ENCODE data around the gene SSBP2. TPM values are rescaled to one million over a fixed set of nuclear protein-coding genes. Genes with fewer than 3 reads are reported as not detected.
A peak's percentile ranks its signal among the peaks of the same experiment; 100 is the strongest.

The SSBP2 gene
- total RNA-seq, 1 donor: 15.5 TPM

DNA sequence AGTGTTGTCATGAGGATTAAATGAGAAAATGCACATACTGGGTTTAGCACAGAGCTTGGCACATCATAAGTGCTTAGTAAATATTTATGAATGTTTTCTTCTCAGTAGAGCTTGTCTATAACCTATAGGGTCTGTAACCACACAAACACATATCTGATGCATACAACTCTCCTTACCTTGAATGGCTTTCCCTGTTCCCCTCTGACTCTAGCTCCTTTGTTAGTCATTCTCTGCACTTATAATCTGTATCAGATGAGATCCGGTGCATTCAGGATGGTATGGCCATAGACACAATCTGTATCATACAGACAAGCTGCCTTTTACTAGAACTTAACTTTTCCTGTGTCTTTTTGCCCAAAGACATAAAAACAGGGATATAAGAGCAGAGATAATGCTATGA lies 11.1 kb upstream of the SSBP2 start:
- no peak for DNase-seq (ENCODE audit: low read depth)
- TF ChIP-seq, protein P1, sequence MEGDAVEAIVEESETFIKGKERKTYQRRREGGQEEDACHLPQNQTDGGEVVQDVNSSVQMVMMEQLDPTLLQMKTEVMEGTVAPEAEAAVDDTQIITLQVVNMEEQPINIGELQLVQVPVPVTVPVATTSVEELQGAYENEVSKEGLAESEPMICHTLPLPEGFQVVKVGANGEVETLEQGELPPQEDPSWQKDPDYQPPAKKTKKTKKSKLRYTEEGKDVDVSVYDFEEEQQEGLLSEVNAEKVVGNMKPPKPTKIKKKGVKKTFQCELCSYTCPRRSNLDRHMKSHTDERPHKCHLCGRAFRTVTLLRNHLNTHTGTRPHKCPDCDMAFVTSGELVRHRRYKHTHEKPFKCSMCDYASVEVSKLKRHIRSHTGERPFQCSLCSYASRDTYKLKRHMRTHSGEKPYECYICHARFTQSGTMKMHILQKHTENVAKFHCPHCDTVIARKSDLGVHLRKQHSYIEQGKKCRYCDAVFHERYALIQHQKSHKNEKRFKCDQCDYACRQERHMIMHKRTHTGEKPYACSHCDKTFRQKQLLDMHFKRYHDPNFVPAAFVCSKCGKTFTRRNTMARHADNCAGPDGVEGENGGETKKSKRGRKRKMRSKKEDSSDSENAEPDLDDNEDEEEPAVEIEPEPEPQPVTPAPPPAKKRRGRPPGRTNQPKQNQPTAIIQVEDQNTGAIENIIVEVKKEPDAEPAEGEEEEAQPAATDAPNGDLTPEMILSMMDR (IDR thresholded peaks at IDR 0.05; ENCODE audit: insufficient read depth, low read depth, low read length): no peak
- no peak overlapping the region for H3K4me3 ChIP-seq (ENCODE audit: low read depth, low read length)

DNA sequence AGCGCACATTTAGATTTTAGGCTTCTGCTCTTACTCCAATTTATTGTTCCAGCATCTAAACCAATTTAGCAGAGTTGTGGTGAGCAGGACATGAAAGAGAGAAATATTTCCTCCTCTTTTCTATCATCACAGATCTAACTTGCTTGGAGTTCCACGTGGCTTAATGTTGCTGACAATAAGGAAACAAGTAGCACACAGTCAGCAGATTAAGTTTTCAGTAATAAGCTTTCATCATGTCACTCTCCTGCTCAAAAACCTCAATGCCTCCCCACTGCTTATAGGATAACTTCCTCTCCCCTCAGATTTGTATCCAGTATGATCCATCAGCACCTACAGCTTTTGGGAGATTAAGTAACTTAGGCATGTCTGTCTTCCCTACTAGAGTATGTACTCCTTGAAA lies 10.4 kb upstream of the SSBP2 start:
- H3K4me3 ChIP-seq (ENCODE audit: low read depth, low read length): no peak overlapping the region
- no peak for DNase-seq (ENCODE audit: low read depth)
- TF ChIP-seq, protein P1 (IDR thresholded peaks at IDR 0.05; ENCODE audit: insufficient read depth, low read depth, low read length): no peak

DNA sequence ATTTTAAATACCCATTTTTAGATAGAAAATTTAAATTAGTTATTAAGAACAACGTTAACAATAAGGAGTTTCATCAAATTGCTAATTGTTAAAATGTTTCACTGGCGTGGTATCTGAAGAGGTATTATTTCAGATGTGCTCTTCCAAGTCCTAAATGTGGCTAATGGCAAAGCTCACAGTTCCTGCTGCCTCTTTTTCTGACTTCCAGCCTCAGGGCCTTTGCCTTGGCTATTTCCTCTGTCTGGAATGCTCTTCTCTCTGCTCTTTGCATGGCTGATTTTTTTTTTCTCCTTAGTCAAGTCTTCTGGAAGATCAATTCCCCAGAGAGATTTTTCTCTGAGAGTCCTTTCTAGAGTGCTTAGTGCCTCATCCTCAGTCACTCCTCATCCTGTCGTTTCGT lies 9.6 kb upstream of the SSBP2 start:
- H3K4me3 ChIP-seq (ENCODE audit: low read depth, low read length): no peak overlapping the region
- no peak for DNase-seq (ENCODE audit: low read depth)
- TF ChIP-seq, protein P1 (IDR thresholded peaks at IDR 0.05; ENCODE audit: insufficient read depth, low read depth, low read length): no peak

DNA sequence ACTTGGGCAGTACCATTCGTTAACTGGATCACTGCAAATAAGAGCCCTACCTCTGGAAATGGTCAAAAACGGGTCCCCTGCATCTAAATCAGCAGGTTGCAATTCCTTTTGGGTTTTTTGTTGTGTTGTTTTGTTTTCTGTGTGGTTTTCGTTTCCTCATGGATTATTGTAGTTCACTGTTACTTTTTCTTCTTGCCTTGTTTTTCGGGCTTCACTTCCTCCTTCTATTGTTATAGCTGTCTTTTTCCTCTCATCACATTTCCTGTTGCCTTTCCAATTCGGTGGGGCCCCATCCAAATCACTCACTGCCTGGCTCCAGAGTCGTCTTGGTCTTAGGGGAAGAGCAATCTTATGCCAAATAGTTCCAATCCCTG lies 8.7 kb upstream of the SSBP2 start:
- H3K4me3 ChIP-seq (ENCODE audit: low read depth, low read length): no peak overlapping the region
- TF ChIP-seq, protein P1 (IDR thresholded peaks at IDR 0.05; ENCODE audit: insufficient read depth, low read depth, low read length): no peak
- no peak for DNase-seq (ENCODE audit: low read depth)

DNA sequence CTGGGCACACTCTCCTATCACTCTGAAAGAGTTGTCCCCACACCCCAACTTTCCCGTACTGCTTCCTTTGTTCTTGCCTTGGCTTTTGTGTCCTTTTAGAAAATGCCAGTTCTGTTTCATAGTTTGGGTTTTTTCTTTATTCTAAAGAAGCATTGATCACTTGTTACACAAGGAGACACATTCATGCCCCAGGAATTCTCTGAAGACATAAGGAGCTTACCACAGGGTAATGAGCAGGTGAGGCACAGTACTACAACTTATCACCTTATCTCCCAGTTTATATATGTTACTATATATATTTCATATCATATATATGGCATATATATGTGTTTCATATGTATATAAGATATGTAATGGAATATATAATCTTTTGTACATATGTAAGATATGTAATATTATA lies 6.5 kb upstream of the SSBP2 start:
- TF ChIP-seq, protein P1 (IDR thresholded peaks at IDR 0.05; ENCODE audit: insufficient read depth, low read depth, low read length): no peak
- DNase-seq (ENCODE audit: low read depth): no peak
- H3K4me3 ChIP-seq (ENCODE audit: low read depth, low read length): no peak overlapping the region

DNA sequence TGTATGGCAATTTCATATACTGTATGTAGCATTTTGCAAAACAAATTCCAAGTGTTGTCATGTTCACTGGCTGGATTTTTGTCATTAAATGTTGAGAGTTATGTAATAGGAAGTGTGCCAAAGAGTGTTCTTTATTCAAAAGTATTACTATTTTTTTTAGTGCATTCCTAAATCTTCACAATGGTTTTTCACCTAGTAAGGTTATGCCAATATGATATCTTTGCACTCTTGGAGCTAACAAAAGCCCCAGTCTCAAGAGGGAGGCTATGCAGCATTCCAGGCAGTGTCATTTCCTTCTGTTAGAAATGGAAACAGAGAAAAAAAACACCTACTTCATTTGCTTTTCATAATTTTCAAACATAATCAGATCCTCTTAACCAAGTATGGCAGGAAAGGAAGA lies 5.1 kb upstream of the SSBP2 start:
- H3K4me3 ChIP-seq (ENCODE audit: low read depth, low read length): no peak overlapping the region
- TF ChIP-seq, protein P1 (IDR thresholded peaks at IDR 0.05; ENCODE audit: insufficient read depth, low read depth, low read length): no peak
- no peak for DNase-seq (ENCODE audit: low read depth)

DNA sequence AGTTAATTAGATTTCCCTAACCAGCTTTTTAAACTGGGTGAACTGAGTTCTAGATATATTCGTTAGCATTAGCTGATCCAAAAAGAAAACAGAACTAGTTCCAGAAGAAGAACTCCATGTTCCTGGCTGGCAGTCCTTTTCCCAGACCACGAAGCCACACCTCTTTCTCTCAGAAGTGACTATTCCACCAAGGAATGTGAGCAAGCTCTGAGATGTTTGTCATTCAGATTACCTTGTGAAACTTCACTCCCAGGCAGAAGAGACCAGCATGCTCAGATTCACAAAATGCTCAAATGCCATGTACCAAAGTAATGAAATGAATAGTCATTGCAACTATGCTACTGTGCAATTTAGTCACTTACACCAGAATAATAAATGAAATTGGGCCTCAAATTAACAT lies 4.4 kb upstream of the SSBP2 start:
- H3K4me3 ChIP-seq (ENCODE audit: low read depth, low read length): no peak overlapping the region
- DNase-seq (ENCODE audit: low read depth): peak; percentile 78
- TF ChIP-seq, protein P1 (IDR thresholded peaks at IDR 0.05; ENCODE audit: insufficient read depth, low read depth, low read length): no peak
